Measurements from ENCODE around the gene RAB33A.
"Not testable (repeated sequence)": the region's sequence is repeated elsewhere in the genome, so short reads cannot be mapped to it uniquely, and the experiment has no call there.

Gene RAB33A

DNA sequence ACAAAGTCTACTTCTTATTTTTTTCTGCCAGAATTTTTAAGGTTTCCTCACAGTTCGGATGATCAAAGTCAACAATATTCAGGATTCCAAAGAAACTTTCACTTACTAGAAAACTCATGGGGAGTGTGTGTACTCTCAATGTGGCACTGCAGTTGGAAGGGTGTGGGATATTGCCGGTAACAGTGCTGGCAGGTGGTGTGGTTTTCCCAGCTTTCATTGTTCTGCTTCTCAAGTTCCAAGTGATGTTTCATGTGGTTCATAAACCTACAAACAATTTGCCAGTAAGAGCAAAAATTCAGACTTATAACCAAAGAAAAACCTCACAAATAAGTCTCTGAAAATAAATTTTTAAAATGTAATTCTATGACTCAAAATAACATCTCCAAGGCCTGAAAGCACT, 57.1 kb downstream of the RAB33A start:
- DNase-seq: no peak
- no peak overlapping the region for H2BK12ac ChIP-seq (ENCODE audit: low read length)
- no peak overlapping the region for H4K8ac ChIP-seq (ENCODE audit: low read depth, low read length)
- H2BK120ac ChIP-seq (ENCODE audit: insufficient read depth, low read length, poor library complexity): no peak overlapping the region
- no peak overlapping the region for H3K14ac ChIP-seq (ENCODE audit: low read length)
- H3K4me2 ChIP-seq (ENCODE audit: low read length): no peak overlapping the region
- H3K79me2 ChIP-seq (ENCODE audit: control insufficient read depth, insufficient read depth, low read length, poor library complexity): no peaks in the 10 kb centered on the region
- no peak overlapping the region for H3K18ac ChIP-seq (ENCODE audit: low read length)
- no peak overlapping the region for H2AK5ac ChIP-seq (ENCODE audit: low read length)
- no peak overlapping the region for H3K27ac ChIP-seq (ENCODE audit: low read depth, low read length)
- no peak overlapping the region for H4K12ac ChIP-seq (ENCODE audit: low read depth, low read length)
- no peak overlapping the region for H2BK5ac ChIP-seq (ENCODE audit: low read depth, low read length, poor library complexity)
- no peaks in the 10 kb centered on the region for H3K9me3 ChIP-seq (ENCODE audit: insufficient read depth, low read depth, low read length)
- H2AFZ ChIP-seq (ENCODE audit: insufficient read depth, low read length, poor library complexity): no peak overlapping the region
- H3K4me1 ChIP-seq (ENCODE audit: control insufficient read depth in 1 of 2, insufficient read depth in 2 of 2, low read length in 2 of 2): no peaks in the 10 kb centered on the region
- no peak overlapping the region for H3K4ac ChIP-seq (ENCODE audit: low read depth, low read length)
- no CpG with 5 or more reads among the region's 2 CpGs for WGBS (ENCODE audit: extremely low coverage, insufficient coverage, insufficient read length)
- no peaks in the 10 kb centered on the region for H3K27me3 ChIP-seq (ENCODE audit: insufficient read depth, low read length)
- no peaks in the 10 kb centered on the region for H3K36me3 ChIP-seq (ENCODE audit: control insufficient read depth in 1 of 2, insufficient read depth in 2 of 2, low read length in 2 of 2)
- H3K9ac ChIP-seq (ENCODE audit: low read length): no peak overlapping the region
- H3K23ac ChIP-seq (ENCODE audit: low read length): no peak overlapping the region
- no peak overlapping the region for H3K4me3 ChIP-seq (ENCODE audit: low read depth, low read length)
- H3K79me1 ChIP-seq (ENCODE audit: low read length): no peaks in the 10 kb centered on the region
- no peak overlapping the region for H4K91ac ChIP-seq (ENCODE audit: low read depth, low read length)

DNA sequence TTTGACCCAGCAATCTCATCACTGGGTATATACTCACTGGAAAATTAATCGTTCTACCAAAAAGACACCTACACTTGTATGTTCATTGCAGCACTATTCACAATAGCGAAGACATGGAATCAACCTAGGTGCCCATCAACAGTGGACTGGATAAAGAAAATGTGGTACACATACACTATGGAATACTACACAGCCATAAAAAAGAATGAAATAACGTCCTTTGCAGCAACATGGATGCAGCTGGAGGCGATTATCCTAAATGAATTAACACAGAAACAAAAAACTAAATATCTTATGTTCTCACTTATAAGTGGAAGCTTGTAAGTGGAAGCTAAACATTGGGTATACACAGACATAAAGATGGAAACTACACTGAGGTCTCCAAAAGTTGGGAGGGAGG, 59.4 kb downstream of the RAB33A start:
- H3K9me3 ChIP-seq (ENCODE audit: insufficient read depth, low read depth, low read length); H3K18ac ChIP-seq (ENCODE audit: low read length); H4K8ac ChIP-seq (ENCODE audit: low read depth, low read length); H3K27ac ChIP-seq (ENCODE audit: low read depth, low read length); H2BK12ac ChIP-seq (ENCODE audit: low read length); H3K4ac ChIP-seq (ENCODE audit: low read depth, low read length); H2AK5ac ChIP-seq (ENCODE audit: low read length); H3K27me3 ChIP-seq (ENCODE audit: insufficient read depth, low read length); H3K36me3 ChIP-seq (ENCODE audit: control insufficient read depth in 1 of 2, insufficient read depth in 2 of 2, low read length in 2 of 2); H2BK5ac ChIP-seq (ENCODE audit: low read depth, low read length, poor library complexity); H3K14ac ChIP-seq (ENCODE audit: low read length); H3K79me2 ChIP-seq (ENCODE audit: control insufficient read depth, insufficient read depth, low read length, poor library complexity); H2AFZ ChIP-seq (ENCODE audit: insufficient read depth, low read length, poor library complexity); H4K12ac ChIP-seq (ENCODE audit: low read depth, low read length); H3K4me2 ChIP-seq (ENCODE audit: low read length); DNase-seq; H2BK120ac ChIP-seq (ENCODE audit: insufficient read depth, low read length, poor library complexity); H4K91ac ChIP-seq (ENCODE audit: low read depth, low read length); H3K4me1 ChIP-seq (ENCODE audit: control insufficient read depth in 1 of 2, insufficient read depth in 2 of 2, low read length in 2 of 2); H3K4me3 ChIP-seq (ENCODE audit: low read depth, low read length); H3K23ac ChIP-seq (ENCODE audit: low read length); H3K79me1 ChIP-seq (ENCODE audit: low read length); H3K9ac ChIP-seq (ENCODE audit: low read length): not testable (repeated sequence)
- WGBS (ENCODE audit: extremely low coverage, insufficient coverage, insufficient read length): no CpG with 5 or more reads among the region's 4 CpGs

All from trophoblast cell (in vitro differentiated cells and primary cell).